Measurements from ENCODE around the gene BACE1-AS.

BACE1-AS gene

GRCh38 chr11:117255966-117256365, 35.2 kb upstream of the BACE1-AS start:
- TF ChIP-seq TAF1 (IDR thresholded peaks at IDR 0.05; ENCODE audit: borderline replicate concordance, insufficient read depth, low read length) (no peak), FOXP2 (optimal IDR thresholded peaks at IDR 0.05; ENCODE audit: borderline replicate concordance, extremely low read depth, extremely low read length, insufficient read depth) (no peak), POLR2AphosphoS5 (IDR thresholded peaks at IDR 0.05; ENCODE audit: low read depth, low read length) (no peak), REST (IDR thresholded peaks at IDR 0.05; ENCODE audit: insufficient read depth in 1 of 2, low read depth in 2 of 2, low read length in 2 of 2) (no peak), SIN3A (IDR thresholded peaks at IDR 0.05; ENCODE audit: borderline replicate concordance, insufficient read depth, low read length) (no peak)

- TF ChIP-seq SIN3A (IDR thresholded peaks at IDR 0.05; ENCODE audit: borderline replicate concordance, insufficient read depth, low read length) = no peak
- no peak for TF ChIP-seq POLR2AphosphoS5 (IDR thresholded peaks at IDR 0.05; ENCODE audit: low read depth, low read length)
- no peak for TF ChIP-seq TAF1 (IDR thresholded peaks at IDR 0.05; ENCODE audit: borderline replicate concordance, insufficient read depth, low read length)
- TF ChIP-seq REST (IDR thresholded peaks at IDR 0.05; ENCODE audit: insufficient read depth in 1 of 2, low read depth in 2 of 2, low read length in 2 of 2) = no peak
- no peak for TF ChIP-seq FOXP2 (optimal IDR thresholded peaks at IDR 0.05; ENCODE audit: borderline replicate concordance, extremely low read depth, extremely low read length, insufficient read depth)
Measured at GRCh38 chr11:117256573-117256972, 34.6 kb upstream of the BACE1-AS start.

- TF ChIP-seq TAF1 (IDR thresholded peaks at IDR 0.05; ENCODE audit: borderline replicate concordance, insufficient read depth, low read length) = no peak
- no peak for TF ChIP-seq REST (IDR thresholded peaks at IDR 0.05; ENCODE audit: insufficient read depth in 1 of 2, low read depth in 2 of 2, low read length in 2 of 2)
- TF ChIP-seq SIN3A (IDR thresholded peaks at IDR 0.05; ENCODE audit: borderline replicate concordance, insufficient read depth, low read length) = no peak
- TF ChIP-seq FOXP2 (optimal IDR thresholded peaks at IDR 0.05; ENCODE audit: borderline replicate concordance, extremely low read depth, extremely low read length, insufficient read depth) = no peak
- TF ChIP-seq POLR2AphosphoS5 (IDR thresholded peaks at IDR 0.05; ENCODE audit: low read depth, low read length) = no peak
Measured at GRCh38 chr11:117258576-117258975, 32.6 kb upstream of the BACE1-AS start.

- no peak for TF ChIP-seq POLR2AphosphoS5 (IDR thresholded peaks at IDR 0.05; ENCODE audit: low read depth, low read length)
- TF ChIP-seq SIN3A (IDR thresholded peaks at IDR 0.05; ENCODE audit: borderline replicate concordance, insufficient read depth, low read length) = no peak
- no peak for TF ChIP-seq FOXP2 (optimal IDR thresholded peaks at IDR 0.05; ENCODE audit: borderline replicate concordance, extremely low read depth, extremely low read length, insufficient read depth)
- no peak for TF ChIP-seq REST (IDR thresholded peaks at IDR 0.05; ENCODE audit: insufficient read depth in 1 of 2, low read depth in 2 of 2, low read length in 2 of 2)
- no peak for TF ChIP-seq TAF1 (IDR thresholded peaks at IDR 0.05; ENCODE audit: borderline replicate concordance, insufficient read depth, low read length)
Measured at GRCh38 chr11:117259417-117259816, 31.7 kb upstream of the BACE1-AS start.

GRCh38 chr11:117265745-117266144, 25.4 kb upstream of the BACE1-AS start:
- TF ChIP-seq FOXP2 (optimal IDR thresholded peaks at IDR 0.05; ENCODE audit: borderline replicate concordance, extremely low read depth, extremely low read length, insufficient read depth) (no peak), POLR2AphosphoS5 (IDR thresholded peaks at IDR 0.05; ENCODE audit: low read depth, low read length) (no peak), REST (IDR thresholded peaks at IDR 0.05; ENCODE audit: insufficient read depth in 1 of 2, low read depth in 2 of 2, low read length in 2 of 2) (no peak)

Measured in PFSK-1 (cell line).